Astrocyte (in vitro differentiated cells and primary cell): ENCODE data around the gene AFF3. TPM values are rescaled to one million over a fixed set of nuclear protein-coding genes. Genes with fewer than 3 reads are reported as not detected.

Experiments used
- DNase-seq: peaks from one replicate; pipeline ENCODE4 v3.0.0-alpha.2; 2010; ENCODE audit warnings: low read depth
- FAIRE-seq: peaks from 2 replicates; lab custom pipeline; 2011; peaks lifted over from hg19 to GRCh38; lab: Jason Lieb, UNC
- H2AFZ ChIP-seq: 2 replicates; pipeline ENCODE4 v1.6.0; 2012; ENCODE audit warnings: low read depth, low read length, inconsistent platforms
- H3K27ac ChIP-seq: 2 replicates; pipeline ENCODE4 v1.5.1; 2011; ENCODE audit warnings: low read depth, low read length, inconsistent platforms
- H3K27me3 ChIP-seq: 2 replicates; pipeline ENCODE4 v1.6.0; 2011; ENCODE audit warnings: low read length, inconsistent platforms; ENCODE audit not compliant: insufficient read depth
- H3K36me3 ChIP-seq: 2 replicates; pipeline ENCODE4 v1.5.1; 2011; ENCODE audit warnings: low read length, inconsistent platforms; ENCODE audit not compliant: insufficient read depth
- H3K4me1 ChIP-seq: 2 replicates; pipeline ENCODE4 v1.5.1; 2011; ENCODE audit warnings: low read length, inconsistent platforms; ENCODE audit not compliant: insufficient read depth
- H3K4me2 ChIP-seq: 2 replicates; pipeline ENCODE4 v1.6.0; 2012; ENCODE audit warnings: low read length, inconsistent platforms
- H3K4me3 ChIP-seq: 2 replicates; pipeline ENCODE4 v1.5.1; 2011; ENCODE audit warnings: low read depth, mild to moderate bottlenecking, low read length, inconsistent platforms; ENCODE audit not compliant: insufficient read depth
- H3K79me2 ChIP-seq: 2 replicates; pipeline ENCODE4 v1.6.0; 2012; ENCODE audit warnings: mild to moderate bottlenecking, low read length, inconsistent platforms; ENCODE audit not compliant: insufficient read depth
- H3K9ac ChIP-seq: 2 replicates; pipeline ENCODE4 v1.6.0; 2012; ENCODE audit warnings: mild to moderate bottlenecking, low read length, inconsistent platforms
- H3K9me3 ChIP-seq: 2 replicates; pipeline ENCODE4 v1.5.1; 2012; ENCODE audit warnings: low read depth, mild to moderate bottlenecking, low read length, inconsistent platforms; ENCODE audit not compliant: insufficient read depth
- H4K20me1 ChIP-seq: 2 replicates; pipeline ENCODE4 v1.6.0; 2012; ENCODE audit warnings: low read length, inconsistent platforms; ENCODE audit not compliant: insufficient read depth
- H3K27ac Mint-ChIP-seq: one replicate; pipeline ENCODE4 v1.8.0; 2021; ENCODE audit warnings: mild to moderate bottlenecking, mixed read lengths; ENCODE audit not compliant: unreplicated experiment
- H3K27me3 Mint-ChIP-seq: one replicate; pipeline ENCODE4 v1.8.0; 2021; ENCODE audit warnings: low read depth, mixed read lengths; ENCODE audit not compliant: unreplicated experiment
- H3K36me3 Mint-ChIP-seq: one replicate; pipeline ENCODE4 v1.8.0; 2021; ENCODE audit warnings: low read depth, mixed read lengths; ENCODE audit not compliant: unreplicated experiment
- H3K4me1 Mint-ChIP-seq: one replicate; pipeline ENCODE4 v1.8.0; 2021; ENCODE audit warnings: low read depth, mixed read lengths; ENCODE audit not compliant: unreplicated experiment
- H3K4me3 Mint-ChIP-seq: one replicate; pipeline ENCODE4 v1.8.0; 2021; ENCODE audit warnings: mild to moderate bottlenecking, moderate library complexity, mixed read lengths; ENCODE audit not compliant: unreplicated experiment
- H3K9me3 Mint-ChIP-seq: one replicate; pipeline ENCODE4 v1.8.0; 2021; ENCODE audit warnings: mild to moderate bottlenecking, mixed read lengths; ENCODE audit not compliant: unreplicated experiment
- EZH2 ChIP-seq: IDR thresholded peaks from 2 replicates; pipeline ENCODE4 v1.6.1; 2012; ENCODE audit warnings: mild to moderate bottlenecking, low read length, inconsistent platforms; ENCODE audit not compliant: insufficient read depth
- total RNA-seq: library from RNA; stranded (reverse); gene quantifications from 2 replicates; pipeline ENCODE4 v1.2.1, GENCODE V29; 2021
- TF ChIP-seq, protein P1 (sequence below): IDR thresholded peaks from 2 replicates; pipeline ENCODE4 v1.5.1; 2011; ENCODE audit warnings: low read depth, mild to moderate bottlenecking, inconsistent platforms, low read length, moderate library complexity; ENCODE audit not compliant: insufficient read depth

The AFF3 gene
- total RNA-seq, 1 donor from 2014 or later = 14.7 TPM

GRCh38 chr2:100043891-100044255 is 98.5 kb downstream of the AFF3 start:
- Mint-ChIP-seq H3K27me3 (no peaks in the 10 kb centered on the region), H3K36me3 (peaks cover 3% of the 10 kb centered on the region), H3K9me3 (no peaks in the 10 kb centered on the region), H3K4me3 (no peak overlapping the region), H3K4me1 (no peaks in the 10 kb centered on the region), H3K27ac (no peak overlapping the region)
- no peak for TF ChIP-seq EZH2
- TF ChIP-seq, protein P1, sequence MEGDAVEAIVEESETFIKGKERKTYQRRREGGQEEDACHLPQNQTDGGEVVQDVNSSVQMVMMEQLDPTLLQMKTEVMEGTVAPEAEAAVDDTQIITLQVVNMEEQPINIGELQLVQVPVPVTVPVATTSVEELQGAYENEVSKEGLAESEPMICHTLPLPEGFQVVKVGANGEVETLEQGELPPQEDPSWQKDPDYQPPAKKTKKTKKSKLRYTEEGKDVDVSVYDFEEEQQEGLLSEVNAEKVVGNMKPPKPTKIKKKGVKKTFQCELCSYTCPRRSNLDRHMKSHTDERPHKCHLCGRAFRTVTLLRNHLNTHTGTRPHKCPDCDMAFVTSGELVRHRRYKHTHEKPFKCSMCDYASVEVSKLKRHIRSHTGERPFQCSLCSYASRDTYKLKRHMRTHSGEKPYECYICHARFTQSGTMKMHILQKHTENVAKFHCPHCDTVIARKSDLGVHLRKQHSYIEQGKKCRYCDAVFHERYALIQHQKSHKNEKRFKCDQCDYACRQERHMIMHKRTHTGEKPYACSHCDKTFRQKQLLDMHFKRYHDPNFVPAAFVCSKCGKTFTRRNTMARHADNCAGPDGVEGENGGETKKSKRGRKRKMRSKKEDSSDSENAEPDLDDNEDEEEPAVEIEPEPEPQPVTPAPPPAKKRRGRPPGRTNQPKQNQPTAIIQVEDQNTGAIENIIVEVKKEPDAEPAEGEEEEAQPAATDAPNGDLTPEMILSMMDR = no peak
- H3K4me3 ChIP-seq = no peak overlapping the region
- H3K4me1 ChIP-seq = no peaks in the 10 kb centered on the region
- H3K4me2 ChIP-seq = no peak overlapping the region
- H4K20me1 ChIP-seq = no peaks in the 10 kb centered on the region
- no peaks in the 10 kb centered on the region for H3K9me3 ChIP-seq
- no peaks in the 10 kb centered on the region for H3K27me3 ChIP-seq
- no peak overlapping the region for H2AFZ ChIP-seq
- FAIRE-seq = no peak
- H3K27ac ChIP-seq = no peak overlapping the region
- no peaks in the 10 kb centered on the region for H3K79me2 ChIP-seq
- no peak for DNase-seq
- no peaks in the 10 kb centered on the region for H3K36me3 ChIP-seq
- no peak overlapping the region for H3K9ac ChIP-seq

DNA sequence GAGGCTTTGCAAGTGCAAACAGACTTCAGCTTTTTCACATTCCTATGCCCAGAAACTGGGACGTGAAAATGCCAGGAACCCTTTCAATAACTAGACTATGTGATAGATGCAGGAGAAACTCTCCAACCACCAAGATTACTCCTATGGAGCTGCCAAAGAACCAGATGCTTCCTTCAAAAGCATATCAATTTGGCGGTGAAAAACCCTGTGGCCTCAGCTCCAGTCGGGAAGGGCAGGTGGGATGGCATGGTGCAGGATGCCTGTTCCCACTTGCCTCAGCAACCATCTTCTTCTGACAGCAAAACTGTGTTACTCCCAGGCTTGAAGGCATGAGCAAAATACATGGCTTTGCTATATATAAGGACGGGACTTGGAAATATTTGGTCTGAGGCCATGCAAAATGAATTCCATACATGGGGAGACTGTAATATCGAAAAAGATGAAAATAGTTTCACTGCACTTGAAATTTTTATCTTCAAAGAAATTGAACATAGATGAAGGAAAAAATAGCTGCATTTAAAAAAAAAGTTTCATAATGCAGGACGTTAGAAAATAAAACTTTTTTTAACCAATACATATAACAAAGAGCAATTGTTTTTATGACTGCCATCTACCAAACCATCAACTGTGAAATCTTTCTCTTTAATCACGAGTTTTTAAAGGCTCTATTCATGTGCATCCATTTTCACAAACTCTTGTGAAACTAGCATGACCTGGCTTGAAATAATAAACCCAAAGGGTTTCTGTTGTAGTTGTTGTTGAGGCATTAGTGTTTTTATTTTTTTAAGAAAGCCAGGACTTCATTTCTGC is 99.1 kb downstream of the AFF3 start:
- Histone ChIP-seq H3K9ac (no peak overlapping the region), H3K27ac (no peak overlapping the region), H3K36me3 (no peaks in the 10 kb centered on the region), H4K20me1 (no peaks in the 10 kb centered on the region), H3K79me2 (no peaks in the 10 kb centered on the region), H2AFZ (no peak overlapping the region), H3K9me3 (no peaks in the 10 kb centered on the region), H3K27me3 (no peaks in the 10 kb centered on the region), H3K4me2 (no peak overlapping the region), H3K4me3 (no peak overlapping the region), H3K4me1 (no peaks in the 10 kb centered on the region)
- H3K36me3 Mint-ChIP-seq = peaks cover 3% of the 10 kb centered on the region
- H3K27ac Mint-ChIP-seq = no peak overlapping the region
- TF ChIP-seq EZH2 = no peak
- TF ChIP-seq, protein P1 = no peak
- H3K9me3 Mint-ChIP-seq = no peaks in the 10 kb centered on the region
- FAIRE-seq (no peak), DNase-seq (no peak)
- no peaks in the 10 kb centered on the region for H3K27me3 Mint-ChIP-seq
- H3K4me3 Mint-ChIP-seq = no peak overlapping the region
- no peaks in the 10 kb centered on the region for H3K4me1 Mint-ChIP-seq

- no peak for DNase-seq
- H3K4me2 ChIP-seq = no peak overlapping the region
- H3K4me3 Mint-ChIP-seq = no peak overlapping the region
- H3K4me3 ChIP-seq = no peak overlapping the region
- no peaks in the 10 kb centered on the region for H3K27me3 Mint-ChIP-seq
- TF ChIP-seq, protein P1 = no peak
- no peak for TF ChIP-seq EZH2
- H3K9me3 ChIP-seq = no peaks in the 10 kb centered on the region
- no peaks in the 10 kb centered on the region for H4K20me1 ChIP-seq
- no peaks in the 10 kb centered on the region for H3K9me3 Mint-ChIP-seq
- no peak overlapping the region for H3K27ac ChIP-seq
- no peaks in the 10 kb centered on the region for H3K36me3 ChIP-seq
- no peaks in the 10 kb centered on the region for H3K4me1 ChIP-seq
- no peaks in the 10 kb centered on the region for H3K4me1 Mint-ChIP-seq
- H2AFZ ChIP-seq = no peak overlapping the region
- H3K9ac ChIP-seq = no peak overlapping the region
- no peak overlapping the region for H3K27ac Mint-ChIP-seq
- FAIRE-seq = no peak
- no peaks in the 10 kb centered on the region for H3K27me3 ChIP-seq
- H3K79me2 ChIP-seq = no peaks in the 10 kb centered on the region
- peaks cover 3% of the 10 kb centered on the region for H3K36me3 Mint-ChIP-seq
Observed at GRCh38 chr2:100042562-100042961, 99.8 kb downstream of the AFF3 start.
